A673 (cell line): Measurements from ENCODE around the gene ZNF81.

Experiments
- EZH2 ChIP-seq: fragments of 200-600 bp; sonication (generic); IDR thresholded peaks from 2 replicates; pipeline ENCODE4 v1.6.1; 2017; ENCODE audit warnings: borderline replicate concordance, low read depth, mild to moderate bottlenecking, mixed read lengths, antibody characterized with exemption, low read length; ENCODE audit not compliant: poor library complexity, severe bottlenecking
- TF ChIP-seq, protein P1 (sequence below): fragments of 300-800, 200-600 bp; sonication (generic); conservative IDR thresholded peaks from 2 replicates; pipeline ENCODE4 v1.5.1; 2017; ENCODE audit warnings: low read depth, mild to moderate bottlenecking, antibody characterized with exemption, low read length, moderate library complexity, mixed read lengths

DNA sequence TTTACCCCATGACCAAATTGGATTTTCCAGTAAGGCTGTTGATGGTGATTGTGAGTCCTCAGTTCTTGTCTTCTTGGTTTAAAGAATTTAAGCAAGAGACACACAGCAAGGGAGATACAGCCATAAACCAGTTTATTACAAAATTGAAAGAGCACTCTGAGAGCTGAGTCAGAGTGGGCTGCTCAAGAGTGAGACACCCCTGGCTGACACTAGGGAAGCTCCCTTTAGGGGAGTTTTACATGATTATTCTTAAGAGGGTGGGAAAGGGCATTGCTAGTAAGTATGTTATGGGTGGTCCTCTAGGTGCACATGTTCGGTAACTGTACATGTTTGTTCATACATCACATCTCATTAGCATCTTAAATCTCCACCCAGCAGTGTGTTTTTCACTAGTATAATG is 18.8 kb upstream of the ZNF81 start:
- TF ChIP-seq EZH2: no peak
- TF ChIP-seq, protein P1, sequence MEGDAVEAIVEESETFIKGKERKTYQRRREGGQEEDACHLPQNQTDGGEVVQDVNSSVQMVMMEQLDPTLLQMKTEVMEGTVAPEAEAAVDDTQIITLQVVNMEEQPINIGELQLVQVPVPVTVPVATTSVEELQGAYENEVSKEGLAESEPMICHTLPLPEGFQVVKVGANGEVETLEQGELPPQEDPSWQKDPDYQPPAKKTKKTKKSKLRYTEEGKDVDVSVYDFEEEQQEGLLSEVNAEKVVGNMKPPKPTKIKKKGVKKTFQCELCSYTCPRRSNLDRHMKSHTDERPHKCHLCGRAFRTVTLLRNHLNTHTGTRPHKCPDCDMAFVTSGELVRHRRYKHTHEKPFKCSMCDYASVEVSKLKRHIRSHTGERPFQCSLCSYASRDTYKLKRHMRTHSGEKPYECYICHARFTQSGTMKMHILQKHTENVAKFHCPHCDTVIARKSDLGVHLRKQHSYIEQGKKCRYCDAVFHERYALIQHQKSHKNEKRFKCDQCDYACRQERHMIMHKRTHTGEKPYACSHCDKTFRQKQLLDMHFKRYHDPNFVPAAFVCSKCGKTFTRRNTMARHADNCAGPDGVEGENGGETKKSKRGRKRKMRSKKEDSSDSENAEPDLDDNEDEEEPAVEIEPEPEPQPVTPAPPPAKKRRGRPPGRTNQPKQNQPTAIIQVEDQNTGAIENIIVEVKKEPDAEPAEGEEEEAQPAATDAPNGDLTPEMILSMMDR: no peak
